K562 (cell line): ENCODE results near the gene JAG2. TPM values are rescaled to one million over a fixed set of nuclear protein-coding genes. Genes with fewer than 3 reads are reported as not detected.
A peak's percentile ranks its signal among the peaks of the same experiment; 100 is the strongest.

Experiments
- ATAC-seq: fragments of 200-7000 bp; cut with Tn5 transposase; 3 replicates; pipeline ENCODE4 v1.9.1; 2020; ENCODE audit warnings: moderate library complexity
- BruUV-seq: library from RNA; stranded (reverse); fragments of 400-500 nt; replicated peaks from 2 replicates; lab custom pipeline; 2021; lab: Mats Ljungman, UMichigan
- CTCF ChIA-PET: fragments of 300-600 bp; formaldehyde crosslinking; extraction: SDS; loops from one replicate; lab custom pipeline; 2021; ENCODE audit warnings: low intra/inter-chr PET ratio; lab: Yijun Ruan, JAX
- POLR2A ChIA-PET: fragments of 300-600, 350-650 bp; sonication (Branson Sonifier 250); formaldehyde crosslinking; extraction: SDS; loops from one replicate; lab custom pipeline; 2021; ENCODE audit warnings: antibody characterized with exemption, inconsistent platforms; lab: Yijun Ruan, JAX
- DNase-seq, 4 experiments: peaks; one replicate each; pipeline versions ENCODE4 v3.0.0 to v3.0.0-alpha.2; 2011 to 2018; ENCODE audit warnings: low spot score in 3 of 4, mixed read lengths in 3 of 4; ENCODE audit errors: extremely low read depth in 1 of 4
- FAIRE-seq: peaks from 2 replicates; lab custom pipeline; 2011; peaks lifted over from hg19 to GRCh38; lab: Jason Lieb, UNC
- H2AFZ ChIP-seq: 2 replicates; pipeline ENCODE4 v1.6.0; 2011; ENCODE audit warnings: low read depth, low read length, control low read depth, inconsistent platforms
- H3K27ac ChIP-seq: fragments of 200-600 bp; 3 replicates; pipeline ENCODE4 v1.8.0; 2011; ENCODE audit warnings: low read depth, mild to moderate bottlenecking, control low read depth, inconsistent platforms, low read length, moderate library complexity, mixed read lengths; ENCODE audit errors: extremely low read depth
- H3K27me3 ChIP-seq, 2 experiments: fragments of 300-600 bp in 1 of 2; 2 replicates in 1 of 2; 3 replicates in 1 of 2; pipeline versions ENCODE4 v1.6.0 to v1.8.0; 2011; ENCODE audit warnings: inconsistent platforms in 2 of 2, low read length in 2 of 2, mild to moderate bottlenecking in 1 of 2, mixed read lengths in 1 of 2, moderate library complexity in 1 of 2; ENCODE audit not compliant: control insufficient read depth in 2 of 2, insufficient read depth in 2 of 2
- H3K36me3 ChIP-seq: fragments of 300-600 bp; 3 replicates; pipeline ENCODE4 v1.8.0; 2011; ENCODE audit warnings: mild to moderate bottlenecking, low read length, inconsistent platforms; ENCODE audit not compliant: control insufficient read depth, insufficient read depth
- H3K4me1 ChIP-seq, 2 experiments: fragments of 200-600 bp in 1 of 2; replicated peaks in 1 of 2; 2 replicates in 1 of 2; 3 replicates in 1 of 2; pipeline versions ENCODE4 v1.5.1 to v1.8.0; 2011; ENCODE audit warnings: inconsistent platforms in 2 of 2, low read length in 2 of 2, mild to moderate bottlenecking in 1 of 2, mixed read lengths in 1 of 2, moderate library complexity in 1 of 2; ENCODE audit not compliant: control insufficient read depth in 2 of 2, insufficient read depth in 2 of 2
- H3K4me2 ChIP-seq: 2 replicates; pipeline ENCODE4 v1.6.1; 2011; ENCODE audit warnings: low read length, control low read depth, inconsistent platforms, mixed read lengths; ENCODE audit not compliant: insufficient read depth
- H3K4me3 ChIP-seq: fragments of 200-600 bp; sonication (generic), shearing (Covaris generic); 2 replicates; pipeline ENCODE4 v1.5.1; 2016; ENCODE audit warnings: control low read depth, inconsistent platforms
- H3K79me2 ChIP-seq: fragments of 200-600 bp; 3 replicates; pipeline ENCODE4 v1.8.0; 2011; ENCODE audit warnings: low read length, inconsistent platforms; ENCODE audit not compliant: control insufficient read depth, insufficient read depth
- H3K9ac ChIP-seq, 2 experiments: 2 replicates each; pipeline versions ENCODE4 v1.6.0 to v1.6.1; 2011; ENCODE audit warnings: low read depth in 2 of 2, low read length in 2 of 2, control low read depth in 1 of 2, inconsistent platforms in 1 of 2, mild to moderate bottlenecking in 1 of 2, mixed read lengths in 1 of 2; ENCODE audit not compliant: insufficient read depth in 1 of 2
- H3K9me1 ChIP-seq: one replicate; pipeline ENCODE4 v1.6.0; 2011; ENCODE audit warnings: inconsistent platforms, mild to moderate bottlenecking, low read length, moderate library complexity; ENCODE audit not compliant: control insufficient read depth, insufficient read depth
- H3K9me3 ChIP-seq: replicated peaks from 2 replicates; pipeline ENCODE4 v1.5.1; 2011; ENCODE audit warnings: low read depth, low read length, inconsistent platforms; ENCODE audit not compliant: control insufficient read depth, insufficient read depth
- H4K20me1 ChIP-seq: replicated peaks from 2 replicates; pipeline ENCODE4 v1.6.1; 2011; ENCODE audit warnings: low read length, inconsistent platforms, mixed read lengths; ENCODE audit not compliant: control insufficient read depth, insufficient read depth
- EP300 ChIP-seq: IDR thresholded peaks from 2 replicates; pipeline ENCODE4 v1.6.1; 2012; ENCODE audit warnings: low read length, improper control_type of control experiment
- MAZ ChIP-seq, 2 experiments: fragments of 450-650 bp in 1 of 2; sonication (generic) in 1 of 2; formaldehyde crosslinking; IDR thresholded peaks in 1 of 2; conservative IDR thresholded peaks in 1 of 2; 2 replicates each; pipeline versions ENCODE4 v1.4.0 to v1.5.0; 2020; ENCODE audit warnings: mild to moderate bottlenecking in 1 of 2, missing genetic modification reagents in 1 of 2
- NR2C2 ChIP-seq, 2 experiments: fragments of 200-800 bp in 1 of 2; sonication (Bioruptor generic) in 1 of 2; sonication (generic) in 1 of 2; formaldehyde crosslinking in 1 of 2; IDR thresholded peaks; 2 replicates each; pipeline versions ENCODE4 v1.6.1 to v1.8.0; 2016 to 2022; ENCODE audit warnings: mild to moderate bottlenecking in 1 of 2, missing compliant biosample characterization in 1 of 2, missing genetic modification characterization in 1 of 2, missing genetic modification reagents in 1 of 2
- NR4A1 ChIP-seq, 2 experiments: fragments of 250-450 bp in 1 of 2; fragments of 450-650 bp in 1 of 2; sonication (Bioruptor Pico) in 1 of 2; IDR thresholded peaks; 2 replicates each; pipeline versions ENCODE4 v1.4.0 to v1.6.1; 2016 to 2020; ENCODE audit warnings: mild to moderate bottlenecking in 2 of 2, missing compliant biosample characterization in 1 of 2, missing genetic modification characterization in 1 of 2, moderate library complexity in 1 of 2
- POLR2G ChIP-seq: fragments of 200-400 bp; formaldehyde crosslinking; IDR thresholded peaks from 2 replicates; pipeline ENCODE4 v1.6.1; 2017; ENCODE audit warnings: low read depth, mild to moderate bottlenecking, antibody characterized with exemption, low read length, moderate library complexity
- THRA ChIP-seq: fragments of 450-650 bp; IDR thresholded peaks from 2 replicates; pipeline ENCODE4 v1.6.1; 2017; ENCODE audit warnings: mild to moderate bottlenecking, moderate library complexity
- ZBTB33 ChIP-seq: sonication (generic); formaldehyde crosslinking; IDR thresholded peaks from 2 replicates; pipeline ENCODE4 v1.8.1; 2023; ENCODE audit warnings: mild to moderate bottlenecking, missing genetic modification reagents
- WGBS: fragments of 100-300 bp; shearing (Covaris generic); methylation state at CpG from one replicate; pipeline ENCODE4 v1.1.6; 2016; ENCODE audit warnings: low coverage, mixed read lengths; ENCODE audit not compliant: insufficient coverage; ENCODE audit errors: missing lambda C conversion rate; 5-methylcytosine and 5-hydroxymethylcytosine counted together
- in situ Hi-C: fragments of 300-500 bp; cut with MboI; formaldehyde crosslinking; loops from 4 replicates; pipeline ENCODE4 v1.15.0; 2018; ENCODE audit warnings: inconsistent platforms, mixed read lengths
- intact Hi-C: fragments of 100-400 bp; cut with micrococcal nuclease; formaldehyde crosslinking; loops from 2 replicates; pipeline ENCODE4 v1.14.2; 2022
- polyA plus RNA-seq, 8 experiments: library from polyadenylated mRNA; depleted of rRNA in 4 of 8; stranded (reverse) in 5 of 8; unstranded in 3 of 8; fragments of >200 nt; fragmentation: Nextera tagmentation in 2 of 8; fragmentation: Illumina TruSeq in 1 of 8; extraction: Ambion mirVana in 2 of 8; extraction: Trizol in 1 of 8; gene quantifications; 2 replicates each; pipeline versions ENCODE4 v1.2.1 to v1.2.3, GENCODE V29; 2011 to 2014; ENCODE audit warnings: inconsistent platforms in 1 of 8, missing spikeins in 1 of 8
- total RNA-seq, 7 experiments: library from RNA; depleted of rRNA in 6 of 7; stranded (reverse); fragments of >200 nt in 6 of 7; fragmentation: Illumina TruSeq in 2 of 7; extraction: Trizol in 2 of 7; gene quantifications; 2 replicates each; pipeline versions ENCODE4 v1.2.1 to v1.2.3, GENCODE V29; 2011 to 2021; ENCODE audit warnings: low replicate concordance in 1 of 7

The JAG2 gene
- total and polyA plus RNA-seq, 9 of the 15 experiments (the other 6 are each of a cell fraction or from before 2014, with no cell fraction given) = 0.25 to 48.4 (median 8.6) TPM

GRCh38 chr14:105142651-105143450 lies 25.7 kb downstream of the JAG2 start:
- Histone ChIP-seq H4K20me1 (no peaks in the 10 kb centered on the region), H3K4me3 (no peak overlapping the region), H2AFZ (no peak overlapping the region), H3K9ac (no peak overlapping the region), H3K9me3 (no peaks in the 10 kb centered on the region), H3K9me1 (no peaks in the 10 kb centered on the region), H3K4me1 (peaks cover 0 to 9% of the 10 kb centered on the region in 2 experiments; a peak in 2 of 5 replicates), H3K36me3 (peaks cover 47% of the 10 kb centered on the region; the same call in 1 of the 3 replicates), H3K27me3 (no peaks in the 10 kb centered on the region), H3K79me2 (no peaks in the 10 kb centered on the region), H3K4me2 (no peak overlapping the region), H3K27ac (no peak overlapping the region)
- no peak for DNase-seq
- FAIRE-seq = no peak
- ChIA-PET POLR2A (no interaction called here), CTCF (no interaction called here)
- BruUV-seq = no TSS peak
- in situ Hi-C loops = no loop called here
- TF ChIP-seq MAZ (CRISPR knock-in tag; conservative IDR thresholded peaks at IDR 0.05 in 1 of 2, IDR thresholded peaks at IDR 0.05 in 1 of 2) (no peak), ZBTB33 (CRISPR knock-in tag) (peak; percentile 42; the same call in 1 of the 2 replicates), NR2C2 (CRISPR knock-in tag; IDR thresholded peaks at IDR 0.05) (no peak), NR2C2 (tag; IDR thresholded peaks at IDR 0.05) (no peak), EP300 (no peak), POLR2G (peak; percentile 26; the same call in 1 of the 2 replicates), THRA (no peak), NR4A1 (CRISPR knock-in tag; IDR thresholded peaks at IDR 0.05) (no peak), NR4A1 (tag; IDR thresholded peaks at IDR 0.05) (no peak)
- 98% methylated on average over 19 of the region's 60 CpGs for WGBS
- intact Hi-C loops = no loop called here
- ATAC-seq = no peak
